A549 (cell line): ENCODE results near the gene GSTM3. TPM values are rescaled to one million over a fixed set of nuclear protein-coding genes. Genes with fewer than 3 reads are reported as not detected.

ENCODE experiments used
- ATAC-seq, 2 experiments: fragments of 200-7000 bp in 1 of 2; fragments of >200 bp in 1 of 2; cut with Nextera tagmentation in 1 of 2; cut with Tn5 transposase in 1 of 2; 3 replicates each; pipeline versions ENCODE4 v1.8.0 to v1.9.1; 2018 to 2020; ENCODE audit warnings: mild to moderate bottlenecking in 1 of 2, moderate library complexity in 1 of 2
- CTCF ChIA-PET: fragments of 300-600 bp; sonication (Branson Sonifier 250); formaldehyde crosslinking; extraction: SDS; loops from one replicate; lab custom pipeline; 2021; ENCODE audit warnings: antibody characterized with exemption, inconsistent platforms; lab: Yijun Ruan, JAX
- POLR2A ChIA-PET: fragments of 350-600 bp; formaldehyde crosslinking; extraction: SDS; loops from one replicate; lab custom pipeline; 2021; ENCODE audit warnings: antibody characterized with exemption, inconsistent platforms; lab: Yijun Ruan, JAX
- DNase-seq, 2 experiments: peaks; one replicate each; pipeline versions ENCODE4 v3.0.0 to v3.0.0-alpha.2; 2011 to 2016; ENCODE audit warnings: low read depth in 1 of 2, low spot score in 1 of 2
- FAIRE-seq: peaks from 2 replicates; lab custom pipeline; 2011; peaks lifted over from hg19 to GRCh38; lab: Jason Lieb, UNC
- H3K27ac ChIP-seq, 2 experiments: fragments of >200 bp; sonication (Bioruptor Twin); formaldehyde crosslinking; 3 replicates each; pipeline ENCODE4 v1.5.1; 2016 to 2017
- H3K4me1 ChIP-seq: fragments of >200 bp; sonication (Bioruptor Twin); formaldehyde crosslinking; 3 replicates; pipeline ENCODE4 v1.6.1; 2016
- H3K4me2 ChIP-seq: fragments of >200 bp; sonication (Bioruptor Twin); formaldehyde crosslinking; 3 replicates; pipeline ENCODE4 v1.6.1; 2016
- H3K4me3 ChIP-seq: fragments of >200 bp; sonication (Bioruptor Twin); formaldehyde crosslinking; 3 replicates; pipeline ENCODE4 v1.5.1; 2016
- H3K9me3 ChIP-seq: fragments of >200 bp; sonication (Bioruptor Twin); formaldehyde crosslinking; 3 replicates; pipeline ENCODE4 v1.6.1; 2016
- ATOH8 ChIP-seq: fragments of 250-450 bp; sonication (Bioruptor Pico); IDR thresholded peaks from 2 replicates; pipeline ENCODE4 v1.5.0; 2020; ENCODE audit warnings: low read depth, mild to moderate bottlenecking, moderate library complexity
- BCL3 ChIP-seq: fragments of >200 bp; sonication (Bioruptor Twin); formaldehyde crosslinking; IDR thresholded peaks from 3 replicates; pipeline ENCODE4 v1.6.1; 2016
- BHLHE40 ChIP-seq: IDR thresholded peaks from 2 replicates; pipeline ENCODE4 v1.6.1; 2012; ENCODE audit warnings: low read depth, low read length, inconsistent platforms
- CBX2 ChIP-seq: fragments of 200-600 bp; sonication (generic); IDR thresholded peaks from 2 replicates; pipeline ENCODE4 v1.6.1; 2016; ENCODE audit warnings: low read depth, mild to moderate bottlenecking, borderline replicate concordance
- CEBPB ChIP-seq, 2 experiments: fragments of >200 bp in 1 of 2; sonication (Bioruptor Twin) in 1 of 2; formaldehyde crosslinking in 1 of 2; IDR thresholded peaks; 2 replicates each; pipeline ENCODE4 v1.6.1; 2012 to 2016
- CHD2 ChIP-seq: fragments of 150-350 bp; IDR thresholded peaks from 2 replicates; pipeline ENCODE4 v1.6.1; 2014; ENCODE audit warnings: low read length; ENCODE audit not compliant: partially characterized antibody
- CHD4 ChIP-seq: fragments of 200-600 bp; sonication (generic); IDR thresholded peaks from 2 replicates; pipeline ENCODE4 v1.6.1; 2016; ENCODE audit warnings: antibody characterized with exemption, mild to moderate bottlenecking, borderline replicate concordance
- CTCF ChIP-seq: fragments of >200 bp; sonication (Bioruptor Twin); formaldehyde crosslinking; IDR thresholded peaks from 3 replicates; pipeline ENCODE4 v1.5.1; 2016
- EP300 ChIP-seq, 2 experiments: fragments of >200 bp; sonication (Bioruptor Twin); formaldehyde crosslinking; IDR thresholded peaks; 2 replicates in 1 of 2; 3 replicates in 1 of 2; pipeline ENCODE4 v1.6.1; 2016 to 2017
- ESRRA ChIP-seq: fragments of 150-350 bp; IDR thresholded peaks from 2 replicates; pipeline ENCODE4 v1.6.1; 2014; ENCODE audit warnings: mild to moderate bottlenecking, low read length, borderline replicate concordance
- FOXS1 ChIP-seq: fragments of 250-450 bp; sonication (Bioruptor Pico); IDR thresholded peaks from 2 replicates; pipeline ENCODE4 v1.5.0; 2020; ENCODE audit warnings: mild to moderate bottlenecking, moderate library complexity
- GATA3 ChIP-seq: IDR thresholded peaks from 2 replicates; pipeline ENCODE4 v1.6.1; 2012; ENCODE audit warnings: borderline replicate concordance
- HEYL ChIP-seq: fragments of 250-450 bp; sonication (Bioruptor Pico); IDR thresholded peaks from 2 replicates; pipeline ENCODE4 v1.8.0; 2021; ENCODE audit warnings: mild to moderate bottlenecking, moderate library complexity
- HOXA7 ChIP-seq: fragments of 250-450 bp; sonication (Bioruptor Pico); IDR thresholded peaks from 2 replicates; pipeline ENCODE4 v1.5.0; 2020; ENCODE audit warnings: mild to moderate bottlenecking, moderate library complexity
- JUN ChIP-seq, 2 experiments: fragments of >200 bp; sonication (Bioruptor Twin); formaldehyde crosslinking; IDR thresholded peaks; 2 replicates in 1 of 2; 3 replicates in 1 of 2; pipeline ENCODE4 v1.6.1; 2016 to 2017
- MAX ChIP-seq: IDR thresholded peaks from 2 replicates; pipeline ENCODE4 v1.6.1; 2012
- MYC ChIP-seq: IDR thresholded peaks from 2 replicates; pipeline ENCODE4 v1.6.1; 2012; ENCODE audit warnings: mild to moderate bottlenecking, inconsistent platforms, low read length, improper control_type of control experiment, borderline replicate concordance
- NFE2L2 ChIP-seq: fragments of 150-350 bp; conservative IDR thresholded peaks from 2 replicates; pipeline ENCODE4 v1.6.1; 2014; ENCODE audit warnings: low read length
- NR3C1 ChIP-seq: fragments of >200 bp; sonication (Bioruptor Twin); formaldehyde crosslinking; IDR thresholded peaks from 3 replicates; pipeline ENCODE4 v1.6.1; 2017
- POLR2A ChIP-seq: IDR thresholded peaks from 2 replicates; pipeline ENCODE4 v1.6.1; 2012; ENCODE audit warnings: mild to moderate bottlenecking, low read length
- POLR2AphosphoS2 ChIP-seq: conservative IDR thresholded peaks from 2 replicates; pipeline ENCODE4 v1.6.1; 2012; ENCODE audit warnings: low read length, improper control_type of control experiment, inconsistent platforms
- SMC3 ChIP-seq: fragments of >200 bp; sonication (Bioruptor Twin); formaldehyde crosslinking; IDR thresholded peaks from 3 replicates; pipeline ENCODE4 v1.6.1; 2018; ENCODE audit warnings: inconsistent platforms
- SREBF2 ChIP-seq: fragments of 450-650 bp; IDR thresholded peaks from 2 replicates; pipeline ENCODE4 v1.6.1; 2014; ENCODE audit warnings: mild to moderate bottlenecking, moderate library complexity
- TP53 ChIP-seq: fragments of 250-450 bp; sonication (Bioruptor Pico); IDR thresholded peaks from 2 replicates; pipeline ENCODE4 v1.5.0; 2021; ENCODE audit warnings: mild to moderate bottlenecking, moderate library complexity
- WGBS: methylation state at CpG from one replicate; pipeline ENCODE4 v1.1.6; 2017; ENCODE audit errors: missing lambda C conversion rate; 5-methylcytosine and 5-hydroxymethylcytosine counted together
- polyA plus RNA-seq, 4 experiments: library from polyadenylated mRNA; depleted of rRNA in 3 of 4; stranded (reverse); fragments of >200 nt; fragmentation: RNase III in 1 of 4; extraction: RNeasy Plus Mini Kit Qiagen cat#74134 plus additional on column Dnase treatment in 1 of 4; gene quantifications; 2 replicates in 3 of 4; 3 replicates in 1 of 4; pipeline ENCODE4 v1.2.3, GENCODE V29; 2011 to 2017

GSTM3 gene
- polyA plus RNA-seq, 2 of the 4 experiments (the other 2 are of a cell fraction): 43.0 to 55.7 TPM

GRCh38 chr1:109754738-109755137 lies 13.9 kb upstream of the GSTM3 start:
- no peak overlapping the region for H3K27ac ChIP-seq
- H3K4me1 ChIP-seq: no peaks in the 10 kb centered on the region
- H3K4me3 ChIP-seq: no peak overlapping the region
- 80% methylated on average over 2 of the region's 2 CpGs for WGBS
- POLR2A ChIA-PET: no interaction called here
- ATAC-seq: no peak
- no peak for DNase-seq
- FAIRE-seq: no peak
- no peak overlapping the region for H3K4me2 ChIP-seq
- H3K9me3 ChIP-seq: no peaks in the 10 kb centered on the region
- TF ChIP-seq CHD2 (no peak), SREBF2 (no peak), SMC3 (no peak), POLR2AphosphoS2 (no peak), MYC (no peak)
- CTCF ChIA-PET: interaction anchor here (0.7 to 1.5 kb wide), 4 partner anchors 13 to 115 kb away, joined by 3 to 7 read pairs (median 4); partner anchors contain the start of gene GSTM3

- no peak overlapping the region for H3K27ac ChIP-seq
- POLR2A ChIA-PET: interaction anchor here (0.5 kb wide), 1 partner anchor 268 kb away, joined by 5 read pairs; no protein-coding TSS in a partner anchor
- no peaks in the 10 kb centered on the region for H3K9me3 ChIP-seq
- DNase-seq (no peak), FAIRE-seq (no peak), ATAC-seq (no peak)
- no peaks in the 10 kb centered on the region for H3K4me1 ChIP-seq
- WGBS: 60% methylated on average over 11 of the region's 12 CpGs
- TF ChIP-seq ATOH8 (CRISPR knock-in tag) (no peak), ESRRA (no peak), CTCF (no peak), POLR2A (no peak), JUN (IDR thresholded peaks at IDR 0.05) (no peak)
- CTCF ChIA-PET: interaction anchor here (1.3 kb wide), 1 partner anchor 13 kb away, joined by 6 read pairs; the partner anchor contains the start of gene EPS8L3
- no peak overlapping the region for H3K4me2 ChIP-seq
- H3K4me3 ChIP-seq: no peak overlapping the region
These were observed 10.9 kb upstream of the GSTM3 start for GRCh38 chr1:109751531-109752260.

GRCh38 chr1:109750920-109751319 lies 10.1 kb upstream of the GSTM3 start:
- ChIA-PET CTCF (interaction anchor here (0.7 to 1.3 kb wide), 2 partner anchors 13 to 32 kb away, joined by 3 to 6 read pairs; partner anchors contain the start of gene EPS8L3), POLR2A (no interaction called here)
- H3K9me3 ChIP-seq: no peaks in the 10 kb centered on the region
- FAIRE-seq: no peak
- no peak for DNase-seq
- no peak overlapping the region for H3K27ac ChIP-seq
- H3K4me3 ChIP-seq: no peak overlapping the region
- no peak for TF ChIP-seq CHD4
- no peak for TF ChIP-seq HOXA7 (CRISPR knock-in tag)
- TF ChIP-seq EP300 (IDR thresholded peaks at IDR 0.05): no peak
- no peak for TF ChIP-seq SREBF2
- no peak for TF ChIP-seq MYC
- no peak for TF ChIP-seq BHLHE40
- TF ChIP-seq NFE2L2: no peak
- no peak for TF ChIP-seq CEBPB (IDR thresholded peaks at IDR 0.05)
- no peak for TF ChIP-seq NR3C1
- TF ChIP-seq GATA3: no peak
- no peak for TF ChIP-seq BCL3
- no peak for TF ChIP-seq HEYL (CRISPR knock-in tag)
- no peak for TF ChIP-seq TP53 (CRISPR knock-in tag)
- TF ChIP-seq CBX2: no peak
- no peak for TF ChIP-seq MAX
- no peak for TF ChIP-seq FOXS1 (CRISPR knock-in tag)
- no peaks in the 10 kb centered on the region for H3K4me1 ChIP-seq
- WGBS: 71% methylated on average over 6 of the region's 6 CpGs
- ATAC-seq: no peak
- no peak overlapping the region for H3K4me2 ChIP-seq
